Mucosa of descending colon (tissue), 3 donors: ENCODE measurements around the gene CEP104. TPM values are rescaled to one million over a fixed set of nuclear protein-coding genes. Genes with fewer than 3 reads are reported as not detected.

Source experiments
- ATAC-seq: fragments of 200-7000 bp; cut with Tn5 transposase; one replicate; pipeline ENCODE4 v1.9.1; 2020; ENCODE audit warnings: mild to moderate bottlenecking, moderate library complexity
- DNase-seq, 3 donors: peaks; one replicate each; pipeline ENCODE4 v3.0.0-alpha.2; 2020
- H3K36me3 ChIP-seq: fragments of 200-600 bp; one replicate; pipeline ENCODE4 v1.8.0; 2021; ENCODE audit warnings: low read depth, mild to moderate bottlenecking
- H3K4me1 ChIP-seq: fragments of 200-600 bp; one replicate; pipeline ENCODE4 v1.8.0; 2021; ENCODE audit warnings: low read depth, mild to moderate bottlenecking
- H3K4me3 ChIP-seq: fragments of 200-600 bp; one replicate; pipeline ENCODE4 v1.8.0; 2021; ENCODE audit warnings: mild to moderate bottlenecking
- H3K9me3 ChIP-seq: fragments of 200-600 bp; one replicate; pipeline ENCODE4 v1.8.0; 2021; ENCODE audit warnings: mild to moderate bottlenecking
- intact Hi-C, 2 donors: fragments of 100-400 bp; cut with DNase I in 1 of 2; cut with micrococcal nuclease in 1 of 2; formaldehyde crosslinking; loops; one replicate each; pipeline versions ENCODE4 v1.11.0 to v1.11.1; 2022; cut with DNase I, micrococcal nuclease
- total RNA-seq, 3 donors: library from RNA; stranded (reverse); fragmentation: NEBNext Ultra II Directional in 2 of 3; extraction: Animal tissue kit (Norgen Biotek cat#: 25700) in 2 of 3; gene quantifications; one replicate each; pipeline versions ENCODE4 v1.2.1 to v1.2.4, GENCODE V29; 2021 to 2023
- TF ChIP-seq, protein P1 (sequence below): fragments of 200-600 bp; IDR thresholded peaks from one replicate; pipeline ENCODE4 v1.8.0; 2022; ENCODE audit warnings: antibody characterized with exemption, mild to moderate bottlenecking
- donor health status: DM: no; HTN: no; CAD: no; lungs with moderate emphysema.
- donor health status: DM: no; HTN: no; CAD: no.
- donor health status: DM: no; HTN: yes; CAD: no.

The CEP104 gene
- total RNA-seq, 3 donors from 2014 or later = 33.4 to 62.0 (median 36.1) TPM

DNA sequence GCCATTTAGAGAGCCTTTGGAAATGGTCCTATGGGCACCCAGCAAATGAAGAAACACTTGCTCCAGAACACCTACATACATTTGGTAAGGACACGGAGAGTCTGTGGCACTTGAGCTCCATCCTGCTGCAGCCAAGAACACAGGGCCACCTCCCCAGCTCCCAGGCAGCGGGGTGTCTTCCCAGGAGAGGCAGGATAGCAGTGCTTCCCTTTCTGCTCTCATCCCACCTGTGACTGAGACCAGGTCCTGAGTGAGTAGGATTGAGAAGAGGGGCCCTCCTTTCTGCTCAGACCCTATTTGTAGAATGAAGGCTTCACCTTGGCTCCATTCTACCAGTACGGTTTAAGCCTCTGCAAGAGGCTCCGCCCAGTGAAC lies 38.9 kb upstream of the CEP104 start:
- TF ChIP-seq, protein P1, sequence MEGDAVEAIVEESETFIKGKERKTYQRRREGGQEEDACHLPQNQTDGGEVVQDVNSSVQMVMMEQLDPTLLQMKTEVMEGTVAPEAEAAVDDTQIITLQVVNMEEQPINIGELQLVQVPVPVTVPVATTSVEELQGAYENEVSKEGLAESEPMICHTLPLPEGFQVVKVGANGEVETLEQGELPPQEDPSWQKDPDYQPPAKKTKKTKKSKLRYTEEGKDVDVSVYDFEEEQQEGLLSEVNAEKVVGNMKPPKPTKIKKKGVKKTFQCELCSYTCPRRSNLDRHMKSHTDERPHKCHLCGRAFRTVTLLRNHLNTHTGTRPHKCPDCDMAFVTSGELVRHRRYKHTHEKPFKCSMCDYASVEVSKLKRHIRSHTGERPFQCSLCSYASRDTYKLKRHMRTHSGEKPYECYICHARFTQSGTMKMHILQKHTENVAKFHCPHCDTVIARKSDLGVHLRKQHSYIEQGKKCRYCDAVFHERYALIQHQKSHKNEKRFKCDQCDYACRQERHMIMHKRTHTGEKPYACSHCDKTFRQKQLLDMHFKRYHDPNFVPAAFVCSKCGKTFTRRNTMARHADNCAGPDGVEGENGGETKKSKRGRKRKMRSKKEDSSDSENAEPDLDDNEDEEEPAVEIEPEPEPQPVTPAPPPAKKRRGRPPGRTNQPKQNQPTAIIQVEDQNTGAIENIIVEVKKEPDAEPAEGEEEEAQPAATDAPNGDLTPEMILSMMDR = no peak
- intact Hi-C loops = no loop called here
- ATAC-seq = no peak

GRCh38 chr1:3895279-3895950 lies 38.4 kb upstream of the CEP104 start:
- Histone ChIP-seq H3K36me3 (no peaks in the 10 kb centered on the region), H3K4me1 (peaks cover 9% of the 10 kb centered on the region), H3K4me3 (no peak overlapping the region), H3K9me3 (no peaks in the 10 kb centered on the region)
- peak in 1 of 3 donors; percentile 15 for DNase-seq
- no peak for ATAC-seq
- intact Hi-C loops = no loop called here
- TF ChIP-seq, protein P1 = no peak

More for the DNA sequence above, 38.9 kb upstream of the CEP104 start:
- Histone ChIP-seq H3K36me3 (no peaks in the 10 kb centered on the region), H3K4me1 (peaks cover 9% of the 10 kb centered on the region), H3K9me3 (no peaks in the 10 kb centered on the region), H3K4me3 (no peak overlapping the region)
- peak in 1 of 3 donors; percentile 6 for DNase-seq

GRCh38 chr1:3894626-3895278 lies 37.7 kb upstream of the CEP104 start:
- intact Hi-C loops = no loop called here
- H3K4me3 ChIP-seq = no peak overlapping the region
- DNase-seq (peak in 1 of 3 donors; percentile 18), ATAC-seq (no peak)
- H3K36me3 ChIP-seq = peaks cover 4% of the 10 kb centered on the region
- no peaks in the 10 kb centered on the region for H3K9me3 ChIP-seq
- TF ChIP-seq, protein P1 = no peak
- H3K4me1 ChIP-seq = peaks cover 9% of the 10 kb centered on the region

GRCh38 chr1:3893190-3893589 lies 36.2 kb upstream of the CEP104 start:
- H3K36me3 ChIP-seq = peaks cover 4% of the 10 kb centered on the region

DNA sequence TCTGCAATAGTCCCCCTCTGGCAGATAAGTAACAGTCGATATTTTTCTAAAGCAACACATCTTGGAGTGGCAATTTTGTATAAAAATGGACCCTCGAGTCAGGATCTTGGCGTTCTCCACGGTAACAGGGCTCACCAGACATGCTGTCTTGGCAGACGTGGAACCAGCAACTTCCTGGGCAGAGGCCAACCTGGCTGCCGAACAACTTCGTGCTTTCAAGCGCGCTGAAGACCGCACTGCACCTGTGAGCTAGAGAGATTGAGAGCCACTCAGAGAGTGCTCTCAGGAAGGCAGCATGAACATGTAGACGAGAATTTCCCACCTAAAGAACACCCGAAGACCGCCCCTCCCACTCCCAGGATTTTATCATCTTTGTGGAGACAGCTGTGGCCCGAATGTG lies 35.7 kb upstream of the CEP104 start:
- DNase-seq (peak in 1 of 3 donors; percentile 13), ATAC-seq (no peak)
- TF ChIP-seq, protein P1 = no peak
- intact Hi-C loops = no loop called here
- Histone ChIP-seq H3K4me3 (no peak overlapping the region), H3K9me3 (no peaks in the 10 kb centered on the region), H3K36me3 (peaks cover 4% of the 10 kb centered on the region), H3K4me1 (no peaks in the 10 kb centered on the region)

More at GRCh38 chr1:3893190-3893589, 36.2 kb upstream of the CEP104 start:
- ATAC-seq (no peak), DNase-seq (no peak)
- TF ChIP-seq, protein P1 = no peak
- intact Hi-C loops = no loop called here
- Histone ChIP-seq H3K9me3 (no peaks in the 10 kb centered on the region), H3K4me1 (no peaks in the 10 kb centered on the region), H3K4me3 (no peak overlapping the region)
